Measurements from ENCODE around the gene EYA2.

- TF ChIP-seq CTCF (conservative IDR thresholded peaks at IDR 0.05; ENCODE audit: low read length) (no peak), EZH2phosphoT487 (IDR thresholded peaks at IDR 0.05; ENCODE audit: borderline replicate concordance) (no peak)
Measured at GRCh38 chr20:47108994-47109393, 214.4 kb downstream of the EYA2 start.

Measured in Loucy (cell line).